Kidney capillary endothelial cell (primary cell): Measurements from ENCODE around the gene CDC5L.
"Not testable (repeated sequence)": the region's sequence is repeated elsewhere in the genome, so short reads cannot be mapped to it uniquely, and the experiment has no call there.

Experiments used
- DNase-seq: peaks from one replicate; pipeline ENCODE4 v3.0.0-alpha.2; 2018; ENCODE audit warnings: low spot score

Gene CDC5L

DNA sequence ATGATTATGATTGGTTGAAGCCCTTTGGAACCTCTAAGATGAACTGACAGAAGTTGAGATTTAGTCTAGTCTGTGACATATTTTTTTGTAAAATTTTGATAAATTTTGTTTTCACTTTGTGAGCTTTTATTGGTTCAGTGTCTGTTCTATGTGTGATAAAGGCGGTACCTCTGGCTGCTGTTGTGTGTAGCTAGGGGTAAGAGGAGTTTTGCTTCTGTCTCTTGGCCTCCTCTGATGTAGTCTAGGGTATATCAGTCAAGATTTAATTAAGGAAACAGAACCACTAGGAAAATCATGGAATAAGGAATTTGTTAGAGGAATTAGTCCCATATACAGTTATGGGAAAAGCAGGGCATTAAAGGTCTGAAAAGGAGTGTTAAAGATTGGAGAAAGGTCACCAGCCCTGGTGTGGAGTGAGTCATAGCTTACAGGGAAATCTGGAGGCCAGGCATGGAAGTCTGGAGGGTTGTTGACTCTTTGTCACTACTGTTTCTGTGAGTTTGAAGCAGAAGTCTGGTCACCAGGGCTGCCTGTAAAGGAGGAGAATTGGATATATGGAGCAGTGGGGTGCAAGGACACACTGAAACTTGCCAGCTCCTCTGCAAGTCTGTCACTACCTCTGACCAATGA is 28.5 kb downstream of the CDC5L start:
- peak; percentile 33 for DNase-seq

DNA sequence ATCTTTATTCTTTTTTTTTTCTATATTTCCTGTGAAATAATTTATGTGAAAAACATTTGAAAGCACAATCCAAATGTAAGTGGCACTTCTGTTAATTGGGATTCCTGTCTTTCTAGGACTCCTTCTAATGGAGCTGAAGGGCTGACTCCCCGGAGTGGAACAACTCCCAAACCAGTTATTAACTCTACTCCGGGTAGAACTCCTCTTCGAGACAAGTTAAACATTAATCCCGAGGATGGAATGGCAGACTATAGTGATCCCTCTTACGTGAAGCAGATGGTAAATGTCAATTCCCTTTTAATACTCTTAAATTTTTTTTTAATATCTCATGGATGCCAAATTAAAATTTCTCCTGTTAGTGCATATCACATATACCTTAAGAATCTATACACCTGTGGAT is 35.0 kb downstream of the CDC5L start:
- DNase-seq, result no peak

DNA sequence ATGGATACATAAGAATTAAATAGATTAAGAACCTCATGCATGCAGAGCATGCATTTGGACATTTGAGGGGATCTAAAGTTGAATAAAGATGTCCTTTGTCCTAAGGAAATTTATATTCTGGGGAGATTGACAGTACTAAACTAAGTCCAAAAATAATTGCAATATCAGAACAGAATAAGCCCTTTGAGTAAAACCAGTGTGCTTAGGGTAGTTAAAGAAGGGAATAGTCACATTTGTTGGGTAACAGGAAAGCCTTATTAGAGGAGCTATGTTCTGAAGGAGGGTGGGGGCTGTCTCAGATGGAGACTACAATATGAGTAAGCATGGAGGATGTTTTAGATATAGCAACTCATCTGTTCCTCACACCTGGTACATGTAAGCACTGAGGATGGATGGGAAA is 35.8 kb downstream of the CDC5L start:
- no peak for DNase-seq

DNA sequence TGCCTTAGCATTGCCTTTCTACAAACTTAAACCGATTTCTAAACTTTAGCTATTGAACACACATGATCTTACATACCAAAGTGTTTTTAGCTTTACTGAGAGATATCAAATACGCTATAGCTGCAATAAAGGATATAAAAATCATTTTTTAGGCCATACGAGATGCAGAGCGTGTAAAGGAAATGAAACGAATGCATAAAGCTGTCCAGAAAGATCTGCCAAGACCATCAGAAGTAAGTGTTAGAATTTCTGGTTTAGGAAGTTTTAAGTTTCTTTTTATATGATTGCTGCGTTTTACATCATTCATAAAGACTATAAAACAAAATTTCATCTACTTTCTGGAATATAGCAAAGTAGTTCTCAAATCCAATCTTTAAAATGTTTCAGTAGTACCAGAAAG is 38.4 kb downstream of the CDC5L start:
- DNase-seq, result no peak

DNA sequence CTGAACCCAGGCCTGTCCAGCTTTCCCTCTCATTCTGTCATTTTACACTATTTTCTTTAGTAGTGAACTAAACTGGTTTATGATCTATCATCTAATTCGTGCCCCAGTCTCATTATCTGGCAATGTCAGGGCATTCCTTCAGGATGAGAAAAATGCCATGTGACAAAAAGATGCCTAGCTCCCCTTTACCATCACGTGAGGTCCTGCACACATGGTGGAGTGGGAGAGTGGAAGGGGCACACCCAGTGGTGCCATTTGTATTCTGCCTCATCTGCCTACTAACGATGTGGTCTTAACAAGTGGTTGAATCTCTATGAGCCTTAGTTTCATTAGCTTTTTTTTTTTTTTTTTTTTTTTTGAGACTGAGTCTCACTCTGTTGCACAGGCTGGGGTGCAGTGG is 41.2 kb downstream of the CDC5L start:
- no peak for DNase-seq

DNA sequence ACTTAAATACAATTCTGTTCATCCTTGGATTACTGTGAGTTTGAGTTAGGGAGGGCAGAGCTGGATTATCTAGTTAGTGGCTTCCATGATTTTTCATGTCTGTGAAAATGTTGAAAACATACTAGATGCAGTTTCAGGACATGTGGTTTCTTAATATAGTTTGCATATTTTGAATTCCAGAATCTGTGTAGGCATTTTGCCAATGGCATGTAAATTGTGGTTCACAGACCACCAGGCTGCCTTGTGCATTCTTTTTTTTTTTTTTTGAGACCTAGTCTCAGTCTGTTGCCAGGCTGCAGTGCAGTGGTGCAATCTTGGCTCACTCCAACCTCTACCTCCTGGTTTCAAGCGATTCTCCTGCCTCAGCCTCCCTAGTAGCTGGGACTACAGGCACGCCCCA is 42.8 kb downstream of the CDC5L start:
- DNase-seq, result no peak

DNA sequence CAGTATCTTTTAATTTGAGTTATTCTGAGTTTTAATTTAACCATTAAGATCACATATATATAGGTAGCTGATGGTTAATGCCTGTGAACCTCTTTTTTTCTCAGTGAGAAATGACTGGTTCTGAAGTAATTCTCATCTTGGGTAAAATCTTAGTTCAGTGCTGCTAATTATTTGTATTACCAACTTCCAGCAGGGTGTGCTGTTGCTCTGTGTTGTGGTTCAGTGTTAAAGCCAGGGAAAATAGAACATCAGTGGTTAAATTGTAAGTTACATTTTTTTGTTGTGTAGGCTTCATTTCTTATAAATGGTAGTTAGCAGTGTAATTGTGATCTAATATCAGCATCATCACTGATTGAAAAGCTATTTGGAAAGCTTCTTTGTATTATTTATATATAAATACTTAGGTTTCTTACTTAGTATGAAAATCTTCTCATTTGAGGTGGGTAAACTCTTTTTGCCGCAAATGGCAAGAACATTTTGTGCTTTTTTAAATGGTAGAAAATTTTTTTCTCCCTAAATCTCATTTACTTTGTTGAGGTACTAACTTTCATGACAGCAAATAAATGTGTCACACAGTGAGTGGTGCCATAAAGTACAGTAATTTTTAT is 43.7 kb downstream of the CDC5L start:
- DNase-seq, result peak; percentile 48

DNA sequence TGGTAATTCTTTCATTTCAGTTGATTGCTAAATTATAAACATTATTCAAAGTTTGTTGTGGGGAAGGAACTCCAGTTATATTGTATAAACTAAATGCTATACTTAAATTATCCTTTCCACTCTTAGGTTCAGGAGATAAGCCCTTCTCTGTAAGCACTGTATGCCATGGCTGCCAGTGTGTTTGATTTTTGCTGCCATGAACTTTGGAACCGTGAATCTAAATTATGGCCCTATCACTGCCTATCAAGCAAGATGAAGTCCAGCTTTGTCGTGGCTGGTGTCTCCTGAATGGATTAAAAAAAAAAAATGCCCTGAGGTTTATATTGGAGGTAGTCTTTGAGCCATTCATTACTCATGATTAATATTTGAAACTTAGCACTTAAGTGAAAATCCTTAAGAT is 44.7 kb downstream of the CDC5L start:
- DNase-seq, result no peak

DNA sequence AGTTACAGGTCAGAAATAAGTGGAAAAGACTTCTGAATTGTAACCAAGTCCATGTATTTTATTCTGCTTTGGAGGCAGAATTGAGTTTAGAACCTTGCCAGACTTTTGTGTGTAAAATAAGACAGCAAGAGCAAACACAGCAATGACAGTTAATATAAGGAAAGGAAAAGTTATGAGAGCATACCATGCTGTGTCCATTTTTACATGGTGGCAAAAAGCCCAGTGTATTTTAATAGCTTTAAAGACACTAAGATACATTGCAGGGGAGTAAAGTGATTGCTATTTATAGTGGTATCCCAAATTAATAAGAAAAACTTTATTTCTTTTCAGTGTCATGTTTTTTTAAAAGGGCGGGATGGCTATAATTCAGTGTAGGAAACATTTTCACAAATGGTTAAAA is 45.2 kb downstream of the CDC5L start:
- DNase-seq, result no peak

DNA sequence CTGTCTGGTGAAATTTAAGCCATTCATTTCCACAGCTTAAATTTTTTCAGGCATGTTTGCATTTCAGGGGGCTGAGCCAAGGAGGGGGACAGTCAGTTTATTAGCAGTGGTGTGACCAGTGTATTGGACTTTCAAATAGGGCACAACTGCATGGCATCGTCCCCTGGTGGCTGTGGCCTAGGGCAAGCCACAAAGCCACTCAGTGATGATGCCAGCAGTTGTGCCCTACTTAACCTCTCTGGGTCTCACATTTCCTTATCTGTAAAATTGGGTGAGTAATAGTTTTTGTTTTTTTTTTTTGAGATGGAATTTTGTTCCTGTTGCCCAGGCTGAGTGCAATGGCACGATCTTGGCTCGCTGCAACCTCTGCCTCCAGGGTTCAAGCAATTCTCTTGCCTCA is 48.0 kb downstream of the CDC5L start:
- DNase-seq, result no peak

DNA sequence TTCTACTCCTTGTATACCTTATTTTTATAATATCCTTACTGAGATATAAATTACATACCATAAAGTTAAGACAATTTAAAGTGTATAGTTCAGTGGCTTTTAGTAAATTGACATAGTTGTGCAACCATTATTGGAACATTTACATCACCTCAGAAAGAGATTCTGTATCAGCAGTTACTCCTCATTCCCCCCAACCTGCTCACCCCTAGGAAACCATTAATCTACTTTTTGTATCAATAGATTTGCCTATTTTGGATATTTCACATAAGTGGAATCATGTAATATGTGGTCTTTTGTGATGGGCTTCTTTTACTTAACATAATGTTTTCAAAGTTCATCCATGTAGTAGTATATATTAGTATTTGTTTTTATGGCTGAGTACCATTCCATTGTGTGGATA is 51.3 kb downstream of the CDC5L start:
- DNase-seq, result no peak

DNA sequence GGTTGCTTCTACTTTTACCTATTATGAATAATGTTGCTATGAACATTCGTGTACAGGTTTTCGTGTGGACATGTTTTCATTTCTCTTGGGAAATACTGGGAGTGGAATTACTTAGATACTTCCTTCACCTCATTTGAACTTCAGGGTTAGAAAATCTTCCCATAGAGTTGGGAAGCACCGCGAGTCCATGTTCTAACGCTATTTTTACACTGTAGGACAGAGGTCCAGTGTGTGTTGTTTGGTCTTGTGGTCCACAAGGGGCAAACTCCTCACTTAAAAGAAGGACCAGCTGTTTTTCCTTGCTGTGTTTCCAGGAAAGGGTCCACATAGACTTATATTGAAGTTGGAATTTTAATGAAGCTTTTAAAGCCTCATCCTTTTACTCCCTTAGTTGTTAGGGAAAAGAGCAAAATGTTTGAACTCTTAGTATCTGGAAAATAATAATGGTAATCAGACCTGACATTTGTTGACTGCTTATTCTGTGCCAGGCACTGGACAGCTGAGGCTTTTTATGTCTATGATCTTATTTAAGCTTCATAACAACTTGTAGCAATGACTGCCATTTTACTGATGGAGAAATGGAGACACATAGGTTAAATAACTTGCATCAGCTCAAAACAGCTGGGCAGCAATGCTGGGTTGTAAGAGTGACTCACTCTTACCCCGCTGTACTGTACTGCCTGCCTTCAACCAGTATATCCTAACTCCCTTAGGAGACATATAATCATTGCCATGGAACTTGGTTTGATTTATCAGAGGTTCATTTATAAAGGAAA is 52.0 kb downstream of the CDC5L start:
- no peak for DNase-seq

DNA sequence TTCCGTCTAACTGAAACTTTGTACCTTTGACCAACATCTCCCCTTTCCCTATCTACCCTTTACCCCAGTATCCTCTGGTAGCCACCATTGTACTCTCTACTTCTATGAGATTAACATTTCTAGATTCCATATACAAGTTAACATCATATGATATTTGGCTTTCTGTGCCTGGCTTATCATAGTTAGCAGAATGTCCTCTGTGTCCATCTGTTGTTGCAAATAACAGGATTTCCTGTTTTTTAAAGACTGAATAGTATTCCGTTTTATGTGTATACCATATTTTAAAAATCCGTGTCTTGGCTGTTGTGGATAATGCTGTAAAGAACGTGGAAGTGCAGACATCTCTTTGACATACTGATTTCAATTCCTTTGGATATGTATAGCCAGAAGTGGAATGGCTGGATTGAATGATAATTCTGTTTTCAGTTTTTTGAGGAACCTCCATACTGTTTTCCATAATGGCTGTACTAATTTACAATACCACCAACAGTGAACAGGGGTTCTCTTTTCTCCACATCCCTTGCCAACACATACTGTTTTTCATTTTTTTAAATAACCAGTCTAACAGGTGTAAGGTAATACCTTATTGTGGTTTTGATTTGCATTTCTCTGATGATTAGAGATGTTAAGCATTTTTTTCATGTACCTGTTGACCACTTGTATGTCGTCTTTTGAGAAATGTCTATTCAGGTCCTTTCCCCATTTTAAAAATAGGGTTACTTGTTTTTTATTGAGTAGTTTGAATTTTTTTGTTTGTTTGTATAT is 53.8 kb downstream of the CDC5L start:
- no peak for DNase-seq

DNA sequence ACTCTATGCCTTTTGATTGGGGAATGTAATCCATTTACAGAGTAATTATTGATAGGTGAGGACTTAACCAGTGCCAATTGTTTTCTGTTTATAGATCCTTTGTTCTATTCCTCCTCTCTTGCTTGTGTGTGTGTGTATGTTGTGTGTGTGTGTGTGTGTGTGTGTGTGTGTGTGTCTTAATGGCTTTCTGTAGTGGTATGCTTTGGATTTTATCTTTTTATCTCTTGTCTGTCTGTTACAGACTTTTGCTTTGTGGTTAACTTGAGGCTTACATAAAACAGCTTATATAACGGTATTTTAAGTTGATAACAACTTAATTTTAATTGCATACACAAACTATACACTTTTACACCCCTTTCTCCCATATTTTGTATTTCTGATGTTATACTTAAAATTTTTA is 54.7 kb downstream of the CDC5L start:
- DNase-seq, result no peak

DNA sequence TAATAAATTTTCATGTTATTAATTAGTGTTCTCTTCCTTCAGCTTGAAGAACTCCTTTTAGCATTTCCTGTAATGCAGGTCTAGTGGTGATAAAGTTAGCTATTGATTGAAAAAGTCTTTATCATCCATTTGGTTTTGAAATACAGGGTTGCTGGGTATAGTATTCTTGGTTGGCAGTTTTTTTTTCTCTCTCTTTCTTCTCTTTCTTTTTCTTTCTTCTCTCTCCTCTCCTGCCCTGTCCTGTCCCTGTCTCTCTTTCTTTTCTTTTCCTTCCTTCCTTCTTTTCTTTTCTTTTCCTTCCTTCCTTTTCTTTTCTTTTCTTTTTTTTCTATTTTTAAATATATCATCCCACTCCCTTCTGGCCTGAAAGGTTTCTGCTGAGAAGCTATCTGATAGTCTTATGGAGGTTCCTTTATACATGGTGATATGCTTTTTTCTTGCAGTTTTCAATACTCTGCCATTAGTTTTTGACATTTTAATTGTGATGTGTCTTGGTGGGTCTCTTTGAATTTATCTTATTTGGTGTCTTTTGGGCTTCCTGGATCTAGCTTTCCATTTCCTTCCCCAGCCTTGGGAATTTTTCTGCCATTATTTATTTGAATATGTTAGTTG is 55.4 kb downstream of the CDC5L start:
- no peak for DNase-seq

DNA sequence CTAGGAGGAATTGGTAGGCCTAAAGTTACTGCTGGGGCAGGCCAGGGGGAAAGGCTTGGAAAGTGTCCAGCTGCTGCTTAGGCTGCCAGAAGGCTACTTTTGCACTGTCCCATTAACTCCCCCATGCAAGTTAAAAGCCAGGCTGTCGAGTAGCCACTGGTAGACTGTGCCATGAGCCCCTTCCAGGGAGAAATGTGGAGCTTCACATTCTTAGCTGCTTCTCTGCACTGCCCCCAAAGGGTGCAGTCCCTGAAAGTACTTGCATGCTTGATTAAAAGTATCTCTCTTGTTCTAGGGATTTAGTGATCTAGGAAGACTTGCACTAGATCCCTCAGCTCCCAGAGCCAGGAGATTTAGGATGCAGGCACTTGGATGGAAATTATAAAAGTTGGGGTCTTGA is 57.3 kb downstream of the CDC5L start:
- DNase-seq, result no peak

DNA sequence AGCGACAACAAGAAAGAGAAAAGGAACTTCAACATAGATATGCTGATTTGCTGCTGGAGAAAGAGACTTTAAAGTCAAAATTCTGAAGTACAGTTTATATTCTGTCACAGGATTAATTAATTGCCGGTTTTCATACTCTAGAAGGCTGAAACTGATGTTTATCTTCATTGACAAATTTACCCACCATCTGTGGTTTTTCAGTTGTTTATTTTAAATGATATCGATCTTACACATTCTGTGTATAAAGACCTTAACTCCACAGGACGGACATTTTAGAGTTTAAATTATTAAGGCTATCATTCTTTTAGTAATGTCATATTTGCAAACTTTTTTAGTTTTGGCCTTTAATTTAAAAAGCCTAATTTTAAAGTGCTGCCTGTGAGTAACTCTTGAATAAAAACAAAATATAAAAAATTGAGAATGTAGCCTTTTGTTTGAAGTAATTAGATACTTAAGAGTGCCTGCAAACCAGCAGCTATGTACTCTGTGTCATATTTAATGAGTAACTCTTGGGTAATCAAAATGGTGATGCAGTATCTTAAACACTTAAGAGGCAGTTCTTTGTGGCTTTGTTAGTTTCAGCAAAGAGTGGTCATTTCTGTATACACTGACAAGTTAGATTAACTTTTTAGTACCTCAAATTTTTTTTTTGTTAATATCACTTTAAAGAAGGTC is 59.3 kb downstream of the CDC5L start:
- DNase-seq, result no peak

DNA sequence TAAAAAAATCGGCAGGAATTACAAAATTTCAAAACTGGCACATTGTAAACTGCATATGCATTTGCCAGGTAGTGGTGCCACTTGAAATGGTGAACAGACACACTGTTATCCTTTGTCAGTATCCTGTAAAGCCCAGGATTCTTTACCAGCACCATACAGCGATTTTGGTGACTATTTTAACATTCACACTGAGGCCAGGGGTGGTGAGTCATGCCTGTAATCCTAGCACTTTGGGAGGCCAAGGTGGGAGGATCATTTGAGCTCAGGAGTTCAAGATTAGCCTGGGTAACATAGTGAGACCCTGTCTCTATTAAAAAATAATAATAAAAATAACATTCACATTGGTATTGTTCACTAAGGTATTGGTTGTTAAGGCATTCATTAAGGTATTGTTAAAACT is 61.7 kb downstream of the CDC5L start:
- not testable (repeated sequence) for DNase-seq

DNA sequence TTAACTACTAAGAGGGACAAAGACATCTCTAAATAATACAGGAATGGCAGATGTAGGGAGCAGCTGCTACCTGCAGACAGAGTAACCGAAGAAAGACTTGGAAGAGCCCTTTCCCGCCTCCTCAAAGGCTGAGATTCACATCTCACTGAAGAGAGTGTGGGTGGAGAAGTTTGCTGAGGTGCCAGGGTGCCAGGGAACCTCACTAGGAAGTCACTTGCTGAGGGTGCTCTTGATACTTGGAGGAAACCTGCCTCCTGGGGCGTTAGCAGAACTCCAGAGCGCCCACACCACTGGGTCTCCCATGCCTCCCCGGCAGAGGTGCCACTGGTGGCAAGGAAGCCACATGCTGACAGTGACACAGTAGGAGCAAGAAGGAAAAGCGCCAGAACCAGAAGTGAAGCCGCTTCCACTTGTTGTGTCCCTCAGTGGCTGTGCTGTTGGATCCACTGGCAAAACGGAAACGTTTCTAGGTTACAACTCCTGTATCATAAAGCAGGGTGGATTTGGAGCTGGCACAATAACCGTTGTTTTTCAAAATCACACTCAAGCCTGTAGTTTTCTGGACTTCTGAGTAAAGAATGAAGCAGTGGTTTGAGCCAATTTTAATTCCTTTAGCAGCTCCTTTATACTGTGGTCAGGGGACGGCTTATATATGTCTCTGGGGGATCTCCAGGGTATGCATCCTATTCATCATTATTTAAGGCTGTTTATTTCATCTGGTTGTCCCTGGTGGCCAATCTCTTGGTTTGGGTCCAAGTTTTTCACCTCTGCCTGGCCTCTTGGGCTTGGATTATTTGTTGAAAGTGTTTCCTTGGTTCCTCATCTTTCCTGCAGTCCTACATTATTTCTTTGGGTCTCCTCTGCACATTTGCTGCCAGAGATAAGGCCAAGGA is 64.5 kb downstream of the CDC5L start:
- DNase-seq, result no peak

DNA sequence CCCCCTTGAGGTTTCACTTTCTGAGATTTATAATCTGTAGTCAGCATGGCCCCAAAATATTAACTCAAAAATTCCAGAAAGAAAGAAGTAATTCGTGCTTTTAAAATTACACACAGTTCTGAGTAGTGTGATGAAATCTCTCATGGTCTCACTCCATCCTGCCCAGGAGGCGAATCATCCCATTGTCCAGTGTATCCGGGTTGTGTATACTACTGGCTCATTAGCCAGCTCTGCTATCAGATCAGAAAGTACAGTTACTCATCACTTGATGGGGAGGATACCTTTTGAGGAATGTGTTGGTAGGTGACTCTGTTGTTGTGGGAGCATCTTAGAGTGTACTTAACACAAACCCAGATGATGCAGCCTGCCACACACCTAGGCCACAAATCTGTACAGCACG is 65.2 kb downstream of the CDC5L start:
- DNase-seq, result peak; percentile 75

DNA sequence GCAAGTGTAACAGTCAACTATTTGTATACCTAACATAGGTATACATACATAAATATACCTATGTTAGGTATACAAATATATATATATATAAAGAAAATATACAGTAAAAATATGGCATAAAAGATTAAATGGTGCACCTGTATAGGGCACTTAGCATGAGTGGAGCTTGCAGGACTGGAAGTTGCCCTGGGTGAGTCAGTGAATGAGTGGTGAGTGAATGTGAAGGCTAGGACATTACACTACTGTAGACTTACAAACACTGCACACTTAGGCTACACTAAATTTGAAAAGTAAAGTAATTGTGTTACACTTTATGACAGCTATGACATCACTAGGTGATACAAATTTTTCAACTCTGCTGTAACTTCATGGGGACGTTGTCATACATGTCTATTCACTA is 65.6 kb downstream of the CDC5L start:
- DNase-seq, result peak; percentile 44
